SU-DHL-6 (cell line): ENCODE data around the gene LLGL2.

ENCODE experiments used
- EZH2phosphoT487 ChIP-seq: fragments of 200-600 bp; sonication (generic), shearing (Covaris generic); conservative IDR thresholded peaks from 2 replicates; pipeline ENCODE4 v1.6.1; 2018; ENCODE audit warnings: mild to moderate bottlenecking, antibody characterized with exemption, low read length, moderate library complexity, mixed read lengths
- TF ChIP-seq, protein P1 (sequence below): fragments of 200-600 bp; sonication (generic); IDR thresholded peaks from one replicate; pipeline ENCODE4 v1.5.1; 2017; ENCODE audit warnings: antibody characterized with exemption, mild to moderate bottlenecking, low read length, moderate library complexity; ENCODE audit not compliant: insufficient read depth, poor library complexity, severe bottlenecking

DNA sequence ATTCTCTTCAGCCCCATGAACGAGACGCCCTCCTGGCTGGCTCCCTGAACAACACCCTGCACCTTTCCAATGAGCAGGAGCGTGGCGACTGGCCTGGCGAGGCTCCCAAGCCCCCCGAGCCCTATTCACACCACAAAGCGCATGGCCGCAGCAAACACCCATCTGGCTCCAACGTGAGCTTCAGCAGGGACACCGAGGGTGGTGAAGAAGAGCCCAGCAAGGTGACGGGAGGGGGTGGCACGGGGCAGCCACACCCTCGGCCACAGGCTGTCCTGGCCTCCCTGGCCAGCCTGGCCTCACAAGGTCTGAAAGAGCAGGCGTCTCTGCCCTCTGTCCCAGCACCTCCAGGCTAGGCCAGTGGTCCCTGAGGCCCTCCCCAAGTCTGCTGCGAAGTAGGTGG, 33.8 kb upstream of the LLGL2 start:
- TF ChIP-seq, protein P1, sequence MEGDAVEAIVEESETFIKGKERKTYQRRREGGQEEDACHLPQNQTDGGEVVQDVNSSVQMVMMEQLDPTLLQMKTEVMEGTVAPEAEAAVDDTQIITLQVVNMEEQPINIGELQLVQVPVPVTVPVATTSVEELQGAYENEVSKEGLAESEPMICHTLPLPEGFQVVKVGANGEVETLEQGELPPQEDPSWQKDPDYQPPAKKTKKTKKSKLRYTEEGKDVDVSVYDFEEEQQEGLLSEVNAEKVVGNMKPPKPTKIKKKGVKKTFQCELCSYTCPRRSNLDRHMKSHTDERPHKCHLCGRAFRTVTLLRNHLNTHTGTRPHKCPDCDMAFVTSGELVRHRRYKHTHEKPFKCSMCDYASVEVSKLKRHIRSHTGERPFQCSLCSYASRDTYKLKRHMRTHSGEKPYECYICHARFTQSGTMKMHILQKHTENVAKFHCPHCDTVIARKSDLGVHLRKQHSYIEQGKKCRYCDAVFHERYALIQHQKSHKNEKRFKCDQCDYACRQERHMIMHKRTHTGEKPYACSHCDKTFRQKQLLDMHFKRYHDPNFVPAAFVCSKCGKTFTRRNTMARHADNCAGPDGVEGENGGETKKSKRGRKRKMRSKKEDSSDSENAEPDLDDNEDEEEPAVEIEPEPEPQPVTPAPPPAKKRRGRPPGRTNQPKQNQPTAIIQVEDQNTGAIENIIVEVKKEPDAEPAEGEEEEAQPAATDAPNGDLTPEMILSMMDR = no peak
- no peak for TF ChIP-seq EZH2phosphoT487
